Mucosa of stomach (tissue), 1 donor: ENCODE measurements around the gene RPS24.
"Not testable (repeated sequence)": the region's sequence is repeated elsewhere in the genome, so short reads cannot be mapped to it uniquely, and the experiment has no call there.

ENCODE experiments used
- H3K27me3 ChIP-seq: one replicate; pipeline ENCODE4 v1.7.0; 2013; ENCODE audit warnings: mild to moderate bottlenecking, low read length; ENCODE audit not compliant: control insufficient read depth, insufficient read depth
- H3K36me3 ChIP-seq: one replicate; pipeline ENCODE4 v1.7.0; 2013; ENCODE audit warnings: low read length; ENCODE audit not compliant: control insufficient read depth, insufficient read depth
- H3K4me1 ChIP-seq: one replicate; pipeline ENCODE4 v1.7.0; 2013; ENCODE audit warnings: mild to moderate bottlenecking, low read length; ENCODE audit not compliant: control insufficient read depth, insufficient read depth
- H3K4me3 ChIP-seq: one replicate; pipeline ENCODE4 v1.7.0; 2013; ENCODE audit warnings: low read length
- H3K9ac ChIP-seq: one replicate; pipeline ENCODE4 v1.7.0; 2013; ENCODE audit warnings: mild to moderate bottlenecking, low read length, moderate library complexity
- H3K9me3 ChIP-seq: one replicate; pipeline ENCODE4 v1.7.0; 2013; ENCODE audit warnings: mild to moderate bottlenecking, low read length, moderate library complexity; ENCODE audit not compliant: control insufficient read depth
- donor health status: Pancreatic carcinoma.

RPS24 gene

DNA sequence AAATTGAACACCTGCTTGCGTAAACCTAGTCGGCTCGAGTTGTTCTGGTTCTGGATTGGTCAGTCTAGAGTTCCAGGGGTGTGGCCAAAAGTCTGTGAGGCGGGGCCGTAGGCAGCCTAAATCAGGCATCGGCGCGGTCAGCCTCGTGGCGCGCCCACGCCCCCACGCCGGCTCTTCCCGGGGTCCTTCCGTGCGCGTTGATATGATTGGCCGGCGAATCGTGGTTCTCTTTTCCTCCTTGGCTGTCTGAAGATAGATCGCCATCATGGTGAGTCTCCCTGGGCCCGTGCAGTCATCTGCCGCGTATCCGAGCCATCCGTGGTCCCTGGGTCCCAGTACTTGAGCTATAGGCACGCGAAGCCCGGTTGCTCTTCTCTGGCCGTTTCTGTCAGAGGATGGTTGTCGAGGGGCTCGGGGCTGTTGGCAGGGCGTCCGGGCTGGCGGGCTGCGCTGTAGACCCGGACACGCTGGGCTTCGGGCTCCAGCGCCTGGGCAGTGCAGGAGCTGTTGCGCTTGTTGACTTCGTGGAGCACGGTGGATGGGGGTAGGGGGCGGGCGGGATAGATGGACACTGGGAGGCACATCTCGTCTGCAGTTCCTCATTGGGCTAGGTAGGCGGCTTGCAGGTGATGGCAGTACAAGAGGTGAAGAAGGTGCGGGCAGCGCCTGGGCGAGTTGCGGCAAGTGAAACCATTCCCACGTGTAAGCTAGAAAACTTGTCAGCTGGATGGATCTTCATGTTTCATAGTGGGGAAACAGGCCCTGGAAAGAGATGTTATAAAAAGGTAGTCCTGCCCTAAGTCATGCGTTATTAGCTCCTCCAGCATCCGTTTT, at the start of gene RPS24:
TSS of gene RPS24 (plus strand) at position 227 of the 834 bp plus-strand sequence. CDS start at position 266, 39 bp downstream.
- peak within 1 kb of the TSS; percentile 71 for H3K9ac ChIP-seq
- peak within 1 kb of the TSS; percentile 48 for H3K4me3 ChIP-seq
- H3K9me3 ChIP-seq, result no peaks in the 10 kb centered on the region
- H3K27me3 ChIP-seq, result no peaks in the 10 kb centered on the region
- no peaks in the 10 kb centered on the region for H3K36me3 ChIP-seq
- H3K4me1 ChIP-seq, result peaks cover 17% of the 10 kb centered on the region

DNA sequence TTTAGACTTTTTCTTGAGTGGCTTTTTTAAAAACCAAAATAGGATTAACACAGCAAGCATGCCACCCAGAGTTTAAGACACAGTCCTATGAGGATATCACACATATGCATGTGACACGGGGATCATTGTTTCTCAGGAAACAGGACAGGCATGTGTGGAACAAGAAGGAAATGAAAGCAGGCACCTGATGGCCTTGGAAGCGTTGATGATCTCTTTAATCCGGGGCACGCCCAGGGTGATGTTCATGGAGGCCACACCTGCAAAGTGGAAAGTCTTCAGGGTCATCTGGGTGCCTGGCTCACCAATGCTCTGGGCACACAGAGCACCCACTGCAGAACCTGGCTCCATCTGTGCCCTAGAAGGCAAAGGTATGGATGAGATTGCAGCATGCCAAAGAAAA, 48.7 kb upstream of the RPS24 start:
- Histone ChIP-seq H3K4me1 (no peaks in the 10 kb centered on the region), H3K9ac (no peak overlapping the region), H3K36me3 (peaks cover 13% of the 10 kb centered on the region), H3K27me3 (no peaks in the 10 kb centered on the region), H3K4me3 (no peak overlapping the region), H3K9me3 (no peaks in the 10 kb centered on the region)

DNA sequence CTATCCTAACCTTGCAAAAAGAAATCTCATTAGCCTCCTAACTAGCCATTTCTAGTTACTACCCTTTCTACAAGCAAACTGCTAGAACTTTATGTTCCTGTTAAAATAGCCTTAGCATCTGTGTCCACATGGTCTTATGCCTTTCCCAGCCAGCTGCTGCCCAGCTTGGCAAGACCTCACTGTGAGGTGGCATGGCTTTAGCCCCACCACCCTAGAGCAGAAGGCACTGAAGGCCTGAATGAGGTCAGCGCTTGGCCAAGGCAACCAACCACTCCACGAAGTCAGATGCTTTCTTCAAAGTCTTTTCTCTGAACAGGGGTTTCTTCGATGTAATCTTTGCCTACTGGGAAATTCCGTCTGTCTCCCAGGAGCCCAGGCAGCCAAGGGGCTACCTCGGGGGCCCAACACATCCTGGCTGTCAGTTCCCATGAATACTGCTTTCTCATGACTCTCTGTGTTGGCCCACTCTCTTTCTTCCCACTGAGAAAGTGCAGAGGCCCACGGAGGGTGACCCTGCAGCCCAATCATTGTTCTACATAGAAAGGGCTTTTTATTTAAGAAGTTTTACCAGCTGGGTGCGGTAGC, 45.9 kb upstream of the RPS24 start:
- H3K9ac ChIP-seq, result no peak overlapping the region
- H3K9me3 ChIP-seq, result no peaks in the 10 kb centered on the region
- no peak overlapping the region for H3K4me3 ChIP-seq
- H3K4me1 ChIP-seq, result no peaks in the 10 kb centered on the region
- peaks cover 16% of the 10 kb centered on the region for H3K36me3 ChIP-seq
- H3K27me3 ChIP-seq, result no peaks in the 10 kb centered on the region

GRCh38 chr10:77989081-77989724, 44.5 kb upstream of the RPS24 start:
- no peak overlapping the region for H3K4me3 ChIP-seq
- no peak overlapping the region for H3K9ac ChIP-seq
- no peaks in the 10 kb centered on the region for H3K4me1 ChIP-seq
- H3K36me3 ChIP-seq, result peaks cover 16% of the 10 kb centered on the region
- H3K9me3 ChIP-seq, result no peaks in the 10 kb centered on the region
- no peaks in the 10 kb centered on the region for H3K27me3 ChIP-seq

GRCh38 chr10:77993620-77994019, 40.0 kb upstream of the RPS24 start:
- no peaks in the 10 kb centered on the region for H3K27me3 ChIP-seq

GRCh38 chr10:77998780-77999179, 34.9 kb upstream of the RPS24 start:
- not testable (repeated sequence) for H3K9me3 ChIP-seq, H3K4me1 ChIP-seq, H3K36me3 ChIP-seq, H3K9ac ChIP-seq, H3K27me3 ChIP-seq, H3K4me3 ChIP-seq

More at GRCh38 chr10:77993620-77994019, 40.0 kb upstream of the RPS24 start:
- H3K4me3 ChIP-seq, result no peak overlapping the region
- no peaks in the 10 kb centered on the region for H3K4me1 ChIP-seq
- no peak overlapping the region for H3K9ac ChIP-seq
- no peaks in the 10 kb centered on the region for H3K9me3 ChIP-seq
- peaks cover 13% of the 10 kb centered on the region for H3K36me3 ChIP-seq

- Histone ChIP-seq H3K9ac (no peak overlapping the region), H3K27me3 (no peaks in the 10 kb centered on the region), H3K36me3 (peaks cover 9% of the 10 kb centered on the region), H3K4me1 (no peaks in the 10 kb centered on the region), H3K9me3 (no peaks in the 10 kb centered on the region), H3K4me3 (no peak overlapping the region)
Observed at GRCh38 chr10:78000206-78000605, 33.5 kb upstream of the RPS24 start.

GRCh38 chr10:78000956-78001472, 32.6 kb upstream of the RPS24 start:
- Histone ChIP-seq H3K4me1 (no peaks in the 10 kb centered on the region), H3K4me3 (no peak overlapping the region), H3K36me3 (peaks cover 9% of the 10 kb centered on the region), H3K9ac (no peak overlapping the region), H3K27me3 (no peaks in the 10 kb centered on the region), H3K9me3 (no peaks in the 10 kb centered on the region)

GRCh38 chr10:78002541-78003288, 30.9 kb upstream of the RPS24 start:
- Histone ChIP-seq H3K4me1 (no peaks in the 10 kb centered on the region), H3K4me3 (no peak overlapping the region), H3K9me3 (no peaks in the 10 kb centered on the region), H3K27me3 (no peaks in the 10 kb centered on the region), H3K36me3 (peaks cover 9% of the 10 kb centered on the region), H3K9ac (no peak overlapping the region)

GRCh38 chr10:78004215-78005026, 29.2 kb upstream of the RPS24 start:
- Histone ChIP-seq H3K27me3 (no peaks in the 10 kb centered on the region), H3K9ac (no peak overlapping the region), H3K4me1 (no peaks in the 10 kb centered on the region), H3K9me3 (no peaks in the 10 kb centered on the region), H3K36me3 (peaks cover 8% of the 10 kb centered on the region), H3K4me3 (no peak overlapping the region)

DNA sequence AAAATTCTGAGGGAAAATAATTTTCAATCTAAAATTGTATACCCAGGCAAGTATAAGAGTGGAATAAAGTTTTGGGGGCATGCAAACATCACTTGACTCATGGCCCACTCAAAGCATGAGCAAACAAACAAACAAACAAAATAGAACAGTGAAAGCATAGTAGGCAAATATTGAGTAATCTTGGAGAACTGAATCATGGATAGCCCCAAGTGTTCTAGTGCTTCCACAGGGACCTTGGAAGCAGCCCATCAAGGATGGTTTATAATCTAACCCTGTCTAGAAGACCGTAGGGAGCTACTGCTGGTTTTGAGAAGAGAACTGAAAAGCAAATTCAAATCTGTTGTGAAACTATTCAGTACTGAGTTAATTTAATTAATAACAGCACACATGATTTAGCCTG, 26.5 kb upstream of the RPS24 start:
- H3K4me1 ChIP-seq, result no peaks in the 10 kb centered on the region

More for the DNA sequence above, 26.5 kb upstream of the RPS24 start:
- H3K9ac ChIP-seq, result no peak overlapping the region
- H3K4me3 ChIP-seq, result no peak overlapping the region
- H3K9me3 ChIP-seq, result no peaks in the 10 kb centered on the region
- peaks cover 6% of the 10 kb centered on the region for H3K36me3 ChIP-seq
- no peaks in the 10 kb centered on the region for H3K27me3 ChIP-seq
